Measurements from ENCODE around the gene RIPOR2.

DNA sequence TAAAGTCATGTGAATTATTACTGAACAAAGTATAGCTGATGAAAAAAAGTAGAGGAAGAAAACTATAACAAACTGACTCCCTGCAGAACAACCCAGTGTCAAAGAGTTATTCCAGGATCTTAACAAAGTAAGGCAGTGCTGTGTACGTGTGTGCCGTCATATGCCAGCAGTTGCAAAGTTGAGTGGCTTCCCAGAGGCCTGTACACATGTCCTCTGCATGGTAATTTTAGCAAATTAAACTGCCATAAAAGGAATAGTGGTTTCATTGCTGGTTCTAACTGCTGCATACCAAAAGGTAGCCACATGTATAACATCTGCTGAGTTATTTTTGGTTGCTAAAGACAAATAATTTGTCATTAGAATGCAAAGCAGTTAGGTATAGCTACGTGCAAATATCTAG, 44.8 kb downstream of the RIPOR2 start:
- TF ChIP-seq, protein P1, sequence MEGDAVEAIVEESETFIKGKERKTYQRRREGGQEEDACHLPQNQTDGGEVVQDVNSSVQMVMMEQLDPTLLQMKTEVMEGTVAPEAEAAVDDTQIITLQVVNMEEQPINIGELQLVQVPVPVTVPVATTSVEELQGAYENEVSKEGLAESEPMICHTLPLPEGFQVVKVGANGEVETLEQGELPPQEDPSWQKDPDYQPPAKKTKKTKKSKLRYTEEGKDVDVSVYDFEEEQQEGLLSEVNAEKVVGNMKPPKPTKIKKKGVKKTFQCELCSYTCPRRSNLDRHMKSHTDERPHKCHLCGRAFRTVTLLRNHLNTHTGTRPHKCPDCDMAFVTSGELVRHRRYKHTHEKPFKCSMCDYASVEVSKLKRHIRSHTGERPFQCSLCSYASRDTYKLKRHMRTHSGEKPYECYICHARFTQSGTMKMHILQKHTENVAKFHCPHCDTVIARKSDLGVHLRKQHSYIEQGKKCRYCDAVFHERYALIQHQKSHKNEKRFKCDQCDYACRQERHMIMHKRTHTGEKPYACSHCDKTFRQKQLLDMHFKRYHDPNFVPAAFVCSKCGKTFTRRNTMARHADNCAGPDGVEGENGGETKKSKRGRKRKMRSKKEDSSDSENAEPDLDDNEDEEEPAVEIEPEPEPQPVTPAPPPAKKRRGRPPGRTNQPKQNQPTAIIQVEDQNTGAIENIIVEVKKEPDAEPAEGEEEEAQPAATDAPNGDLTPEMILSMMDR (IDR thresholded peaks at IDR 0.05) = no peak
- no peak for TF ChIP-seq POLR2AphosphoS5 (IDR thresholded peaks at IDR 0.05)

Measured in transverse colon (tissue), 4 donors.